ENCODE measurements around the gene UBTD1. TPM values are rescaled to one million over a fixed set of nuclear protein-coding genes. Genes with fewer than 3 reads are reported as not detected.
A peak's percentile ranks its signal among the peaks of the same experiment; 100 is the strongest.

UBTD1 gene
- 1 to 10 TPM; 5.4 to 8.8 (median 7.0) TPM for total RNA-seq
- long read RNA-seq: 0 reads

DNA sequence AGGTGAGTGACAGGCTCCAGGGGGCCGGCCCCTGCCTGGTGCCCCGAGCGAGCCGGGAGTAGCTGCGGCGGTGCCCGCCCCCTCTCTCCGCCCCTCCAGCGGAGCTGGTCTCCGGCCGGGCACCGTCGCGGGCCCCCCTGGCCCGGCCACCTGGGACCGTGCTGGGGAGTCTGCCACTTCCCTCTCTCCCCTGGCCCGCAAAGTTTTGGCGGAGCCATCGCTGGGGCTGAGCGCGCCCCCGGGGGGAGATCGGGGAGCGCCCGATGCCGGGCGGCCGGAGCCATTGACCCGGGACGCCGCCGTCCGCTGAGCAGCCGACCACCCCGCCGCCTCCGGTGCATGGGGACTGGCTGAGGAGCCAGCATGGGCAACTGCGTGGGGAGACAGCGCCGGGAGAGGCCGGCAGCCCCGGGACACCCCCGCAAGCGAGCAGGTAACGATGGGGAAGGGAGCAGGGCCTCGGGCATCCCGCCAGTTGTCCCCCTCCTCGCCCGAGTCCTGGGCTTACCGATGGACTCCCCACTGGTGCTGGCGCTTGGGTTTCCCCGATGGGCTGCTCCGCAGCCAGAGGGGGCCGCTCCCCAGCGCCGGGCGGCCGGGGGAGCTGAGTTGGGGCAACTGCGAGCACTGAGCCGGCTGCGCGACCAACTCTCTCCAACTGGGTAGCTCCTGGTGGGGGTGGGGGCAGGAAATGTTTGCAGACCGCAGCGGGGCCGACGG is at the start of gene UBTD1:
TSS of gene UBTD1 (plus strand) at position 84 of the 720 bp plus-strand sequence. CDS start at position 364, 280 bp downstream.
- ATAC-seq (peak in 3 of 4 donors; percentile 1 to 6 (median 5)), DNase-seq (peak; percentile 67 to 78 (median 74))
- no peaks in the 10 kb centered on the region for H3K36me3 ChIP-seq
- H3K27ac ChIP-seq: peak within 1 kb of the TSS; percentile 65 to 84 (median 77)
- H3K27me3 ChIP-seq: no peaks in the 10 kb centered on the region
- intact Hi-C loops (cut with DNase I): no loop called here
- TF ChIP-seq CTCF (IDR thresholded peaks at IDR 0.05): no peak
- TF ChIP-seq POLR2A (IDR thresholded peaks at IDR 0.05): peak; percentile 5
- H3K4me1 ChIP-seq: peaks cover 0 to 15% (median 0%) of the 10 kb centered on the region in 4 donors
- peak within 1 kb of the TSS; percentile 84 to 99 (median 98) for H3K4me3 ChIP-seq
- WGBS (ENCODE audit: insufficient coverage, low coverage, low lambda C conversion rate, missing lambda C conversion rate): no CpG with 5 or more reads among the region's 66 CpGs
- H3K9me3 ChIP-seq: no peaks in the 10 kb centered on the region

DNA sequence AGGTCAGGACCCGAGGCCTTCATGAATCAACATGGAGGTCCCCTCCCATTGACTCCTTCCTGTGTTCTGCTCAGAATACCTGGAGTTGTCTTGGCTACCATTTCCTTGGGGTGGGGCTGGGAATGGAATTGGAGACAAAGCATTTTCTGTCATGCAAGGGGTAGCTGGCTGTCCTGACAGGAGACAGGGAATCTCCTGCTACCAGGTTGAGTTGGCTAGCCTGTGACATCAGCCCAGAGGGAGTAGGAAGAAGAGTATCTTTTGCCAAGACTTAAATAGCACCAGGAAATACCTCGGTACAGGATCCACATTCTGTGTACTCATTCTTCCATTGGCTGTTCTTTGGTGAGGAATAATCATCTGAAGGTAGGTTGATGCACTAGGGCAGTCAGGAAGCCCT is 47.9 kb upstream of the UBTD1 start:
- WGBS (ENCODE audit: insufficient coverage, low coverage, low lambda C conversion rate, missing lambda C conversion rate): no CpG with 5 or more reads among the region's 2 CpGs
- Histone ChIP-seq H3K4me3 (no peak overlapping the region), H3K27ac (no peak overlapping the region), H3K27me3 (no peaks in the 10 kb centered on the region), H3K36me3 (peaks cover 0 to 11% (median 0%) of the 10 kb centered on the region in 4 donors), H3K4me1 (peaks cover 0 to 37% (median 16%) of the 10 kb centered on the region in 4 donors), H3K9me3 (no peaks in the 10 kb centered on the region)
- ATAC-seq (no peak), DNase-seq (no peak)
- TF ChIP-seq POLR2A (IDR thresholded peaks at IDR 0.05) (no peak), CTCF (IDR thresholded peaks at IDR 0.05) (no peak)
- intact Hi-C loops (cut with DNase I): no loop called here

DNA sequence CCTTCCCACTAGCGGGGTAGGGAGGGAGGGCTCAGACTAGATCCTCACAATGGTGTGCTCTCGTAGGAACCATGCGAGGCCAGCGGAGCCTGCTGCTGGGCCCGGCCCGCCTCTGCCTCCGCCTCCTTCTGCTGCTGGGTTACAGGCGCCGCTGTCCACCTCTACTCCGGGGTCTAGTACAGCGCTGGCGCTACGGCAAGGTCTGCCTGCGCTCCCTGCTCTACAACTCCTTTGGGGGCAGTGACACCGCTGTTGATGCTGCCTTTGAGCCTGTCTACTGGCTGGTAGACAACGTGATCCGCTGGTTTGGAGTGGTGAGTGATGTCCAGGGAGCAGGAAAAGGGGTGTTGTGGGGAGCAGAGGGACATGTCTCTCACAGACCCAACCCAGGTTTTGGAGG is 47.1 kb upstream of the UBTD1 start:
- WGBS (ENCODE audit: insufficient coverage, low coverage, low lambda C conversion rate, missing lambda C conversion rate): 90% methylated on average over 12 of the region's 17 CpGs
- H3K27me3 ChIP-seq: no peaks in the 10 kb centered on the region
- peaks cover 0 to 36% (median 15%) of the 10 kb centered on the region in 4 donors for H3K4me1 ChIP-seq
- H3K36me3 ChIP-seq: peaks cover 0 to 18% (median 3%) of the 10 kb centered on the region in 4 donors
- H3K9me3 ChIP-seq: no peaks in the 10 kb centered on the region
- TF ChIP-seq POLR2A (IDR thresholded peaks at IDR 0.05) (no peak), CTCF (IDR thresholded peaks at IDR 0.05) (no peak)
- ATAC-seq (no peak), DNase-seq (no peak)
- no peak overlapping the region for H3K4me3 ChIP-seq
- H3K27ac ChIP-seq: no peak overlapping the region
- intact Hi-C loops (cut with DNase I): no loop called here

DNA sequence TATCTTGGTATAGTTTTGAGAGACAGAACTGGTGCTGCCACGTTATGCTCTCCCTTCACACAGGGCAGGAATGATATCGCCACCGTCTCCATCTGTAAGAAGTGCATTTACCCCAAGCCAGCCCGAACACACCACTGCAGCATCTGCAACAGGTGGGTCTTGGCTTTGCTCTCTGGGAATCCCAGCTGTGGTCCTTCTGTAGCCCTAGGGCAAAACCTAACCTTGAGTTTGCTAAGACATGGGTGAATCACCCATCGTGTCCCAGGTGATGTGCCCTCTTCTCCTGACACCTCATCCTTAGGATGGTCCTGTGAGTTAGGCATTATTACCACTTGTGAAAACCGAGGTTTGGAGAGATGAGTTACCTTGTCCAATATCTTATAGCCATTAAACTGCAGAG is 46.4 kb upstream of the UBTD1 start:
- no CpG with 5 or more reads among the region's 6 CpGs for WGBS (ENCODE audit: insufficient coverage, low coverage, low lambda C conversion rate, missing lambda C conversion rate)
- DNase-seq (no peak), ATAC-seq (no peak)
- Histone ChIP-seq H3K36me3 (peaks cover 0 to 25% (median 4%) of the 10 kb centered on the region in 4 donors), H3K27me3 (no peaks in the 10 kb centered on the region), H3K9me3 (no peaks in the 10 kb centered on the region), H3K4me3 (no peak overlapping the region), H3K27ac (no peak overlapping the region), H3K4me1 (peaks cover 0 to 28% (median 12%) of the 10 kb centered on the region in 4 donors)
- intact Hi-C loops (cut with DNase I): no loop called here
- TF ChIP-seq CTCF (IDR thresholded peaks at IDR 0.05) (no peak), POLR2A (IDR thresholded peaks at IDR 0.05) (no peak)
